Gastrocnemius medialis (tissue), 4 donors: Measurements from ENCODE around the gene NOL4L. TPM values are rescaled to one million over a fixed set of nuclear protein-coding genes. Genes with fewer than 3 reads are reported as not detected.

Experiments used
- ATAC-seq, 2 donors: fragments of 150-250 bp; one replicate each; pipeline ENCODE4 v1.9.1; 2016
- DNase-seq, 2 donors: peaks; one replicate each; pipeline ENCODE4 v3.0.0-alpha.2; 2019
- H3K27ac ChIP-seq, 4 donors: fragments of 200-600 bp; sonication (generic); 1 replicate in 1 of 4; 2 replicates in 3 of 4; pipeline ENCODE4 v1.5.1; 2016 to 2018; ENCODE audit warnings: mild to moderate bottlenecking in 2 of 4, moderate library complexity in 1 of 4
- H3K27me3 ChIP-seq, 3 donors: fragments of 200-600 bp; sonication (generic) in 2 of 3; 1 replicate in 1 of 3; 2 replicates in 2 of 3; pipeline versions ENCODE4 v1.5.1 to v1.6.0; 2016 to 2019; ENCODE audit warnings: mild to moderate bottlenecking in 1 of 3, moderate library complexity in 1 of 3
- H3K36me3 ChIP-seq, 2 donors: fragments of 200-600 bp; sonication (generic) in 1 of 2; one replicate each; pipeline ENCODE4 v1.5.1; 2017 to 2018
- H3K4me1 ChIP-seq, 2 donors: fragments of 200-600 bp; sonication (generic) in 1 of 2; one replicate each; pipeline ENCODE4 v1.5.1; 2016 to 2017; ENCODE audit warnings: mild to moderate bottlenecking in 2 of 2
- H3K4me3 ChIP-seq, 4 donors: fragments of 200-600 bp; sonication (generic) in 3 of 4; 1 replicate in 1 of 4; 2 replicates in 3 of 4; pipeline ENCODE4 v1.5.1; 2016 to 2019; ENCODE audit warnings: mild to moderate bottlenecking in 2 of 4
- H3K9me3 ChIP-seq, 3 donors: fragments of 200-600 bp; sonication (generic) in 2 of 3; 1 replicate in 1 of 3; 2 replicates in 2 of 3; pipeline ENCODE4 v1.5.1; 2016 to 2019
- POLR2A ChIP-seq, 2 donors: fragments of 450-650 bp; IDR thresholded peaks; one replicate each; pipeline ENCODE4 v1.6.1; 2017; ENCODE audit warnings: antibody characterized with exemption in 2 of 2, mild to moderate bottlenecking in 2 of 2, moderate library complexity in 2 of 2
- in situ Hi-C, 4 donors: fragments of 200-750 bp; cut with MboI; loops; one replicate each; pipeline versions ENCODE4 v1.15.0 to v1.8.0; 2017; ENCODE audit warnings: low sequenced_read_pairs in 4 of 4
- intact Hi-C: fragments of 100-400 bp; cut with DNase I; formaldehyde crosslinking; loops from one replicate; pipeline ENCODE4 v1.15.1; 2023; ENCODE audit warnings: low total_unique reads
- total RNA-seq, 4 donors: library from RNA; depleted of rRNA; stranded (reverse); fragments of >200 nt; gene quantifications; one replicate each; pipeline versions ENCODE4 v1.1.0 to v1.2.3, GENCODE V29; 2016
- TF ChIP-seq, protein P1 (sequence below), 5 experiments: fragments of 450-650 bp in 3 of 5; fragments of 200-600 bp in 2 of 5; sonication (generic) in 2 of 5; IDR thresholded peaks in 4 of 5; conservative IDR thresholded peaks in 1 of 5; 1 replicate in 4 of 5; 2 replicates in 1 of 5; pipeline ENCODE4 v1.5.1; 2016 to 2019; ENCODE audit warnings: antibody characterized with exemption in 5 of 5, mild to moderate bottlenecking in 3 of 5, moderate library complexity in 3 of 5

The NOL4L gene
- total RNA-seq, 4 donors from 2014 or later, result 1.4 to 1.9 (median 1.7) TPM

DNA sequence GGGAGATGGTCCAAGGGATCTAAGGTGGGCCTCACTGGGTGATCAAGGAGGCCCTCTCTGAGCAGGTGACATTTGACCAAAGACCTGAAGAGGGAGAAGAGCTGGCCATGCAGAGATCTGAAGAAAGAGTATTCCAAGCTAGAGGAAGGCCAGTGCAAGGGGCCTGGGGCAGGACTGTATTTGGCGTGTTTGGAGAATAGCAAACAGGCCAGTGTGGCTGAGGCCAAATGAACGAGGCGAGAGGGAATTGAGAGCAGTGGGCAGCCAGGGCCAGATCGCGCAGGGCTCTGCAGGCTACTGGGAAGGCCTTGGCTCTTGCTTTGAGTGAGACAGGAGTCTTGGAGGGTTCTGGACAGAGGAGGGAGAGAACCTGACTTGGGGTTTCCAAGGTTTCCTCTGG, 9.3 kb downstream of the NOL4L start:
- TF ChIP-seq, protein P1, sequence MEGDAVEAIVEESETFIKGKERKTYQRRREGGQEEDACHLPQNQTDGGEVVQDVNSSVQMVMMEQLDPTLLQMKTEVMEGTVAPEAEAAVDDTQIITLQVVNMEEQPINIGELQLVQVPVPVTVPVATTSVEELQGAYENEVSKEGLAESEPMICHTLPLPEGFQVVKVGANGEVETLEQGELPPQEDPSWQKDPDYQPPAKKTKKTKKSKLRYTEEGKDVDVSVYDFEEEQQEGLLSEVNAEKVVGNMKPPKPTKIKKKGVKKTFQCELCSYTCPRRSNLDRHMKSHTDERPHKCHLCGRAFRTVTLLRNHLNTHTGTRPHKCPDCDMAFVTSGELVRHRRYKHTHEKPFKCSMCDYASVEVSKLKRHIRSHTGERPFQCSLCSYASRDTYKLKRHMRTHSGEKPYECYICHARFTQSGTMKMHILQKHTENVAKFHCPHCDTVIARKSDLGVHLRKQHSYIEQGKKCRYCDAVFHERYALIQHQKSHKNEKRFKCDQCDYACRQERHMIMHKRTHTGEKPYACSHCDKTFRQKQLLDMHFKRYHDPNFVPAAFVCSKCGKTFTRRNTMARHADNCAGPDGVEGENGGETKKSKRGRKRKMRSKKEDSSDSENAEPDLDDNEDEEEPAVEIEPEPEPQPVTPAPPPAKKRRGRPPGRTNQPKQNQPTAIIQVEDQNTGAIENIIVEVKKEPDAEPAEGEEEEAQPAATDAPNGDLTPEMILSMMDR (IDR thresholded peaks at IDR 0.05 in 4 of 5, conservative IDR thresholded peaks at IDR 0.05 in 1 of 5), result no peak
- no peak for TF ChIP-seq POLR2A (IDR thresholded peaks at IDR 0.05)
- DNase-seq (no peak), ATAC-seq (no peak)
- Histone ChIP-seq H3K36me3 (no peaks in the 10 kb centered on the region), H3K27ac (no peak overlapping the region), H3K4me3 (no peak overlapping the region), H3K9me3 (no peaks in the 10 kb centered on the region), H3K4me1 (no peaks in the 10 kb centered on the region), H3K27me3 (no peaks in the 10 kb centered on the region)
- intact Hi-C loops, result no loop called here
- in situ Hi-C loops, result no loop called here

DNA sequence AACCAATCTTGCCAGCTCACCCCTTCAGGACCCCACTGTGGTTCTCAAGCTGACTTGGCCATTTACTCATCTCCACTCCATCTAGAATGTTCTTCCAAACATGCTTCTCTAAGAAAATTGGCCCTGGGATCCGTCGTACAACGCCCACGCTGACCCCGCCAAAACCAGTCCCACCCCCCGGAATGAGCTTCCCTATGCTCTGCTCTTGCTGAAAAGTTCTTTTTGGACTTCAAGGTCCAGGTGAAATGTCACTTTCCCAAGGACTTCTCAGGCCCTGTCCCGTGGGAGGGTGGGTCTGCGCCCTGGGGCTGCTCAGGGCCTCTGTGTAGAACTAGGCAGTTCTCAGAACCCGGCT, 9.9 kb downstream of the NOL4L start:
- no peak overlapping the region for H3K4me3 ChIP-seq

DNA sequence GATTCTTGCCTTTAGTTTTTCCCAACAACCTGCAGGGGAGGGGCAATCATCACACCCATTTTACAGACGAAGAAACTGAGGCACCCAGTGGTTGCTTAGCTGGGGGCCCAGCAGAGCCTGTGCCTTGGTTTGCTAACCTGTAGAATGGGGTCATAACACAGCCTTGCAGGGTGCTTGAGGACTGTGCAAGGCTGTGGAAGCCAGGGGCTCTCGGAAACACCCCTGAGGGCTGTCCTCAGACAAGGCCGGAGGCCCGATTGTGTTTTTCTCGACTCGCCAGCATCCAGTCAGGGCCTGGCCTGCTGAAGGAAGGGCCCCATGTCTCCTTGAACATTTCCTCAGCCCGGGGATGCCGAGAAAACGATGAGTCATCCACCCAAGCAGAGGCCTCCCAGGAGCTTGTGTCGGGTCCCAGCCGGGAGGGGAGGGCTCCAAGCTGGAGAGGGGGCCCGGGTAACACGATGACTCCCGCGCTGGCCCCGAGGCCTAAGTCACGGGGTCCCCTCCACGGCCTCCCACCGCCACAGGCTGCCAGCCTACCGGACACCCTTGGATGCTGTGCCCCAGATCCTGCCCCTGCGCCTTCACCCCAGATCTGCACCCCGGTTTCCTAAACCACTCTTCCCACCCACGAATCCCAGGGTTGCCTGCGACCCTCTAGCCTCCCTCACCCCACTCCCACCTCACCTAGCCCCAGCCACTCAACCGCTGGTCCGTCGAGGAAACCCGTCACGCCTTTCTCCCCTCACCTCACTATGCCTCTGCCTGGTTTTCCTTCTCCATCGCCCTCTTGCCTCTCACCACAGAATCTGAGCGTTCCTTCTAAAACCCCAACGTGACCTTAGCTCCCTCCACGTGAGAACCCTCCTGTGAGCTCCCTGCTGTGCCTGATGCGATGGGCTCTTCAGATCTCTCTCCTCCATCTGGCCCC, 10.6 kb downstream of the NOL4L start:
- no peak overlapping the region for H3K4me3 ChIP-seq

More for the DNA sequence above, 9.9 kb downstream of the NOL4L start:
- no peaks in the 10 kb centered on the region for H3K4me1 ChIP-seq
- H3K27me3 ChIP-seq, result no peaks in the 10 kb centered on the region
- TF ChIP-seq, protein P1 (IDR thresholded peaks at IDR 0.05 in 4 of 5, conservative IDR thresholded peaks at IDR 0.05 in 1 of 5), result no peak
- no peak for TF ChIP-seq POLR2A (IDR thresholded peaks at IDR 0.05)
- DNase-seq, result no peak
- no peaks in the 10 kb centered on the region for H3K36me3 ChIP-seq
- no peak overlapping the region for H3K27ac ChIP-seq
- ATAC-seq, result no peak
- H3K9me3 ChIP-seq, result no peaks in the 10 kb centered on the region
- in situ Hi-C loops (no loop called here), intact Hi-C loops (no loop called here)

DNA sequence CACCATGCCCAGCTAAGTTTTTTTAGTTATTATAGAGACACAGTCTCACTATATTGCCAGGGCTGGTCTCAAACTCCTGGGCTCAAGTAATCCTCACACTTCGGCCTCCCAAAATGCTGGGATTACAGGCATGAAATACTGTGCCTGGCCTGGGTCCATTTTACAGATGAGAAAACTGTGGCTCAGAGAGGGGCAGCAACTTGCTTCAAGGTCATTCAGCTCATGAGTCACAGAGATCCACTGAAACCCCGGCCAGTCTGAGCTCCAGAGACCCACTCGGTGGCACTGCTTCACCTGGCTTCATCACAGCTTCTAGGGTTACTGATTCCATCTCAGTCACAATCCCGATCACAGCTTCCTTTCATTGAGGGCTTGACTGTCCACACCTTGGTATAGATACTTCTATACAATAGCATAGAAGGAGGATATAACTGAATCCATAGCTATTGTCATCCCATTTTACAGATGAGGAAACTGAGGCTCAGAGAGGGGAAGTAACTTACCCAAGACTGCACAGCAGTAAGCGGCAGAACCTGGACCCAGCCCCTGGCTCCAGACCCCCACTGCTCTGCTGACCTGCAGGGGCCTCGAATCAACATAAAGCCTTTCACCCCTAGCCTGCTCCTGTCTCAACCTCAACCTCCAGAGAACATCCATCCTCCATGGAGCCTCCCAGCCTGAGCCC, 11.8 kb downstream of the NOL4L start:
- no peak overlapping the region for H3K27ac ChIP-seq
- DNase-seq (no peak), ATAC-seq (no peak)
- intact Hi-C loops (no loop called here), in situ Hi-C loops (no loop called here)
- no peaks in the 10 kb centered on the region for H3K36me3 ChIP-seq
- H3K9me3 ChIP-seq, result no peaks in the 10 kb centered on the region
- H3K4me3 ChIP-seq, result no peak overlapping the region
- no peaks in the 10 kb centered on the region for H3K27me3 ChIP-seq
- H3K4me1 ChIP-seq, result no peaks in the 10 kb centered on the region
- TF ChIP-seq, protein P1 (IDR thresholded peaks at IDR 0.05 in 4 of 5, conservative IDR thresholded peaks at IDR 0.05 in 1 of 5), result no peak
- TF ChIP-seq POLR2A (IDR thresholded peaks at IDR 0.05), result no peak

More for the DNA sequence above, 10.6 kb downstream of the NOL4L start:
- DNase-seq (no peak), ATAC-seq (no peak)
- Histone ChIP-seq H3K9me3 (no peaks in the 10 kb centered on the region), H3K27me3 (no peaks in the 10 kb centered on the region), H3K4me1 (no peaks in the 10 kb centered on the region), H3K36me3 (no peaks in the 10 kb centered on the region), H3K27ac (no peak overlapping the region)
- intact Hi-C loops, result no loop called here
- no peak for TF ChIP-seq POLR2A (IDR thresholded peaks at IDR 0.05)
- TF ChIP-seq, protein P1 (IDR thresholded peaks at IDR 0.05 in 4 of 5, conservative IDR thresholded peaks at IDR 0.05 in 1 of 5), result no peak
- in situ Hi-C loops, result no loop called here
